ENCODE results near the gene NEURL1B.

Gene NEURL1B

DNA sequence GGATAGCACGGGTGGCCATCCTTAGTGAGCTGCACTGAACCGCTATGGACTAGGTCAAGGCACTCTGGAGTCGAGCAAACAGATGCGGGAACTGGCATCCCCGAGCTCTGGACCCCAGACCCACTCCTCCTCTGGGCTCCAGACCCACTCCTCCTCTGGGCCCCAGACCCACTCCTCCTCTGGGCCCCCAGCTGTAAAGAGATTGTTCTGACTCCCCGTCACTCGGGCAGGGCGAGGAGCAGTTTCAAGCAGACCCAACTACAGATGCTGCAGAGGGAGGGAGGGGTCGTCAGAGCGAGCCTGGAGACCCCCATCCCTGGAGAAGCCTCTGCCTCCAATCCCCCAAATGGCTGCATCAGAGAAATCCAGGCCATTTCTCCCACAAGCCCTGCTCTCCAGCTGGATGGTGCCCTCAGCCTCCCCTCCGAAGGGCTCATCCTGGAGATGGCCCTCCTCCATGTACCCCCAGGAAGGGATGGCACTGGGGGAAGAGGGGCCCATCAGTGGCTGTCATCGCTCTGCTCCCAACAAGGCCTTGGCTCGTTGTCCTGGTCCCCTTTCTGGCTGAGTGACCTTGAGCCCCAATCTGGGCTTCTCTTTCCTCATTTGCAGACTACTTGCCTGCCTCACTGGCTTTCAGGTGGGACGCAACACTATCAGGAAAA, 91.3 kb downstream of the NEURL1B start:
- no peak for DNase-seq (ENCODE audit: low spot score)

DNA sequence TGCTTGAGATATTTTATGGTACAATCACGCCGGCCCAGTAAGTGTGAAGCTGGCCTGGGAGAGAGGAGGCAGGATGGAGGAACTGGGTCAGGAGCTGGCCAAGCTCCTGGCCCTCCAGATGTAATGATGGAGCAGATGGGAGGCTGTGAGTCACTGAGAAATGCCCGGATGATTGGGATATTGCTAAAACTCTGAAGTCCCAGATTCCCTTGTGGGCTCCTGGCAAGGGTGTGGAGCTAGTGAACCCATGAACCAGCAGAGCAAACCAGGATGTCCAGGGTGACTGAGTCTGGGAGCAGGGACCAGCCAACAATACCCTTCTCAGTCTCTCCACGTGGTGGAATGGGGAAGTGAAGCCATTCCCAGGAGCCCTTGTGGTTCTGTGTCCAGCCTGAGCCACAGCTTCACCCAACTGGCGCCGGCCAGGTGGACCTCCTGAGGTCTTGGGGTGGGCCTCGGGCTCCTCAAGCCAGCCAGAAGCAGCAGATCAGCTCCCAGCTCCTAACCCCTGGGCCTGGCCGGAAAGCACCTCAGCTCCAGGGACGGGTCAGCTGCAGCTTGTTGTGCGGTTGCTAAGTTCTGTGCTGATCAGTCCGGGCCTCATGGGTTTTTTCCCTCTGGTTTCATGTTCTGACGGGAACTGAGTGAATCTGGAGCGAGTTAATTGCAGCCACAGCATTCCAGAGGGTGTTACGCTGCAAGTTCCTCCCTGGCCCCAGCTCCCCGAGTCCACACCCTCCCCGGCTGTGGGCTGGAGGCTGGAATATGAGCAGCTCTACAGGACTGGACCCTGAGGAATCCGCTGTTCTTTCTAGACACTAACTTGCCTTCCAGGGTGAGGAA, 92.3 kb downstream of the NEURL1B start:
- DNase-seq (ENCODE audit: low spot score): no peak

DNA sequence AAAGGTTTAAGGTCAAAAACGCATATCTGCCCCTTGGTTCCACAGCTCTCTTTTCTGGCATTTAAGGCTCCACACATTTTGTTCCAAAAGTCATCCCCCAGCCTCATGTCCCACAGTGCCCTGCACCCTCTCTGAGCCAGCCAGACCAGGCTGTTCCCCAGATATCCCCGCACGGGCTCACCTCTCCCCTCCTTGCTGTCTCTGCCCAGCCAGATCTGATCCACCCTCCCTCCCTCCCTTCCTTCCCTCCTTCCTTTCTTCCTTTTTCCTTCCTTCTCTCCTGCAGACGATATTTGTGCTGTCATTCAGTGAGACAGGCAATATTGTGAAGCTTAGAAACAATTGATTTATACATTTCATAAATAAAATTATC, 92.9 kb downstream of the NEURL1B start:
- no peak for DNase-seq (ENCODE audit: low spot score)

DNA sequence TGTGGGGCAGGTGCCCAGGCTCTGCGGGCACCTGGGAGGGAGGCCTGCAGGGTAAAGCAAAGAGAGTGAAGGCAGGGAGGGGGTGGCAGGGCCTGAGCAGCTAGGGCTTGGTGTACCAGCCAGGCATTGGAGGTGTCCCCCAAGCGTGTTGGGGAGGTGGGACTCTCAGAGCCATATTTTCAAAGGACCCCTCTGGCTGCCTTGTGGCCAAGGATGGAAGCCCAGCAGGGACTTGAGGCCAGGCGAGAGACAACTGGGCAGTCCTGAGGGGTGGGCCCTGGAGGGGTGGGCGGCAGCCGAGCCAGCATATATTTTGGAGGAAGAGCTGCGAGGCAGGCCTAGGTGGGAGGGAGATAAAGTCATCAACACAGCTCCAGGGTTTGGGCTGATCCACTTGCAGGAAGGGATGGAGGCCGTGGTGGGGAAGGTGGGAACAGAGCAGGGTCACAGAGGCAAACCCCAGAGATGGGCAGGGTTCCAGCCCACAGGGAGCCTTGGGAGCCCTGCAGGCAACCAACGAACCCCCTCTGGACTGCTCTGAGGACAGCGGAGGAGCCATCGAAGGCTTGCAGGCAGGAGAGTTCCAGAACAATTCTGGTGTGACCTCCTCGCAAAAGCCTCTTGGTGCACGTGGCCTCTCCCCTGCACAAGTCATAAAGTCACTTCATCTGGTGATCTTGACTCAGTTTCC, 94.2 kb downstream of the NEURL1B start:
- no peak for DNase-seq (ENCODE audit: low spot score)

DNA sequence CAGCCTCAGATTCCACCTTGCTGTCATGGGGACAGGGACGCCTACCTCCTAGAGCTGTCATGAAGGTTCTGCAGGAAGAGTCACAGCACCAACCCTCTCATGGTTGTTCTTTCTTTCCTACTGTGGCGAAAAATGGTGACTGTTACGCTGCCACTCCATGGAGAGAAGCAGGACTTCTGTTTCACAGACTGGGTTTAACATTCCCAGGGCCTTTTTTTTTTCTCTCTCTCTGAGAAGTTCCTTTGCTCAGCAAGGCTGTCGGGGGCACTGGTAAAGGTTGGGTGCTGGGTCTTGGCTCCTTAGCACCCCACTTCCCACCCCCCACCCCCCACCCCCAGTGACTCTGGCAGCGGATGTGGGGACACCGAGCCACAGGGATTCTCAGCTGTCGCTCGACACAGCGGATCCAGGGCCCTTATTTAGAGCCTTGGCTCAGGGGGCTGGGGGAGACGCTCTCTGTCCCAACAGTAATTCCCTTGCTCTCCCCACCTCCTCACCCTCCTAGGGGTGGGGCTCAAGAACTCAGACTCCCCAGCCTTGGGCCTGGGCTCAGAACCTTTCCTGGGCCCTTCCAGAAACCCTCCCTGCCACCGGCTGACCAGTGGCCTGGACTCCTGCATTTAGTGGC, 95.6 kb downstream of the NEURL1B start:
- DNase-seq (ENCODE audit: low spot score): no peak

DNA sequence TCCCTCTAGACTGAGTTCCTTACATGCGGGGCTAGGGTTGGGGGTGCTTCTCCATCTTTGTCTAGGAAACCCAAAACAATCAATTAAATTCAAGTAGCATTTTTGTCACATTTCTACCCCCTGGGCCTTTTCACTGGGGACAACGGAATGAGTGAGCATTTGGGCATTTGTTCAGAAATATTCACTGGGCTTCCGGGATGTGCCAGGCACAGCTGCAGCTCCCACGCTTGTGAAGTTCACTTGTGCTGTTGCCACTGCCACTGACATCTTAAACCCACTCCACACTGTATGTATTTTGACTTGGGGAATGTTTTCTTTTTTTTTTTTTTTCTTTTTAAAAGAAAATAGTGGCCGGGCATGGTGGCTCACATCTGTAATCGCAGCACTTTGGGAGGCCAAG, 98.3 kb downstream of the NEURL1B start:
- DNase-seq (ENCODE audit: low spot score): no peak

DNA sequence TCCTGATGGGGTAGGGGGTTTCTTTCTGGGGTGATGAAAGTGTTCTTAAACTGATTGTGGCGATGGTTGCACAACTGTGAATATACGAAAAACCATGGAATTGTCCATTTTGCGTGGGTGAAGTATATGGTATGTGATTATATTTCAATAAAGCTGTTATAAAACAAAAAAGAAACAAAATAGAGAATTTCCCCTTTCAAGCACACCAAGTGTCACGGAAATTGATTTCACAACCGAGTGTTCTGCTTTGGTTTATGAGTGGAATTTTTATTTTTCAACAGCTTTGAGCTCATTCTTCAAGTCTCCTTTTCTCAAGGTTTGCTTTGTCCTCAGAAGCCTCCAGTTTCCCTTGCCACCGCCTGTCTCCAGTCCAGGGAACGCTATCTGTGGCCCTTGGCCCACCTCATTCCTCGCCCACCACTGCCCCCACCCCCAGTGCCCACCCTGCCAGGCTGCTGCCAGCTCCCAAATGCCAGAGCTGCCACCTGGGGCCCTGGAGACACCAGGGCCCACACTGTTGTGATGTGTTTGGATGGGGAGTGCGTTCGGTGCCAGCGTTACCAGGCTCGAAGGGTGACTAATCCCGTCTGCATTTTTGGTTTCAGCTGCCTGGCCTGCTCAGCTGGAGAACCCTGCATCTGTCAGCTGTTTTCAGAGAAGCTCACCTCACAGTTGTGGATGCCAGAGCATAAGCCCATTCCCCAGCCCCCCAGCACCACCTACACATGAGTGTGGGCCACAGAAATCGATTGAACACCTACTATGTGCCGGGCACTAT, 99.6 kb downstream of the NEURL1B start:
- no peak for DNase-seq (ENCODE audit: low spot score)
